ENCODE measurements around the gene CUEDC1.

- TF ChIP-seq POLR2A (IDR thresholded peaks at IDR 0.05; ENCODE audit: low read length): no peak
- no peak for TF ChIP-seq GATA1 (IDR thresholded peaks at IDR 0.05; ENCODE audit: low read depth, low read length)
Measured at GRCh38 chr17:57856792-57857620, 98.2 kb downstream of the CUEDC1 start.
